MCF 10A (cell line): ENCODE data around the gene PAK6. TPM values are rescaled to one million over a fixed set of nuclear protein-coding genes. Genes with fewer than 3 reads are reported as not detected.

Experiments
- BruUV-seq: library from RNA; stranded (reverse); fragments of 400-500 nt; replicated peaks from 2 replicates; lab custom pipeline; 2021; lab: Mats Ljungman, UMichigan
- CTCF ChIA-PET: fragments of 300-600 bp; sonication (Branson Sonifier 250); formaldehyde crosslinking; extraction: SDS; loops from one replicate; lab custom pipeline; 2021; ENCODE audit warnings: antibody characterized with exemption, inconsistent platforms; lab: Yijun Ruan, JAX
- POLR2A ChIA-PET: fragments of 300-600, 350-650 bp; sonication (Branson Sonifier 250); formaldehyde crosslinking; extraction: SDS; loops from one replicate; lab custom pipeline; 2020; ENCODE audit warnings: antibody characterized with exemption, inconsistent platforms; lab: Yijun Ruan, JAX
- DNase-seq: peaks from one replicate; pipeline ENCODE4 v3.0.0-alpha.2; 2018; ENCODE audit not compliant: unreplicated experiment
- H3K27ac Mint-ChIP-seq: one replicate; pipeline ENCODE4 v1.8.0; 2022; ENCODE audit warnings: mild to moderate bottlenecking, low read depth, mixed read lengths; ENCODE audit not compliant: unreplicated experiment
- H3K27me3 Mint-ChIP-seq: one replicate; pipeline ENCODE4 v1.8.0; 2022; ENCODE audit warnings: mixed read lengths; ENCODE audit not compliant: insufficient read depth, unreplicated experiment
- H3K36me3 Mint-ChIP-seq: one replicate; pipeline ENCODE4 v1.8.0; 2022; ENCODE audit warnings: mild to moderate bottlenecking, moderate library complexity, mixed read lengths; ENCODE audit not compliant: insufficient read depth, unreplicated experiment
- H3K4me1 Mint-ChIP-seq: one replicate; pipeline ENCODE4 v1.8.0; 2022; ENCODE audit warnings: mixed read lengths; ENCODE audit not compliant: insufficient read depth, unreplicated experiment
- H3K4me3 Mint-ChIP-seq: one replicate; pipeline ENCODE4 v1.8.0; 2022; ENCODE audit warnings: mild to moderate bottlenecking, moderate library complexity, mixed read lengths; ENCODE audit not compliant: unreplicated experiment
- H3K9me3 Mint-ChIP-seq: one replicate; pipeline ENCODE4 v1.8.0; 2022; ENCODE audit warnings: mixed read lengths; ENCODE audit not compliant: unreplicated experiment
- intact Hi-C: fragments of 100-400 bp; cut with micrococcal nuclease; formaldehyde crosslinking; loops from 2 replicates; pipeline ENCODE4 v1.14.1; 2022
- total RNA-seq: library from RNA; stranded (reverse); gene quantifications from 2 replicates; pipeline ENCODE4 v1.2.3, GENCODE V29; 2022
- TF ChIP-seq, protein P1 (sequence below): fragments of 200-600 bp; IDR thresholded peaks from one replicate; pipeline ENCODE4 v1.8.0; 2022; ENCODE audit warnings: antibody characterized with exemption, mild to moderate bottlenecking; ENCODE audit not compliant: unreplicated experiment

PAK6 gene
- total RNA-seq, 1 experiment from 2014 or later: 9.3 TPM

DNA sequence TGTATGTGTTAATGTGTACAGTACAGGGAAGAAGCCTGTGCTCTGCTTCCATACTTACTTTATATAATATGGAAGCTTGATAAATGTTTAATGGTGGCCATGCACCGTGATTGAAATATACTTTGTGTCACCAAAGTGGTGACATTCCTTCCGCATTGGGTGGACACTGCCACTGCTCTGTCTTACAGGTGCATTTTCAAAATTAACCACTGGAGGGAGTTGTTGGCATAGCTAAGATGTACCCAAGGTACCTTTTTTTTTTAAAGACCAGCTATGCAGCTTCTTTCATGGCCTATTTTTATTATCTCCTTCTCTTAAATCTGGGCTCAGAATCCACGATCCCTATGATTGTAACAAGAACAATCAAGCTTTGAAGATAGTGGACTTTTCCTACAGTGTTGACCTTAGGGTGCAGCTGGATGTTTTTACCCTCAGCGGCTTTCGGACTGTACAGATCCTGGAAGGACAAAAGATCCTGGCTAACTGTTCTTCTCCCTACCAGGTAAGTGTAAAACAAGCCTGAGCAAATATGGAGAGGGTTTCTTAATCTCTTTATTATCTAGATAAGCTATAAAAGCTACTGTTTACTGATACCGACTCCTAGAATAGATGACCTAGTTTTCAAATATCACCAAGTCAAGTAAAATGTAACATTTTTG lies 21.6 kb upstream of the PAK6 start:
- H3K4me3 Mint-ChIP-seq: no peak overlapping the region
- H3K36me3 Mint-ChIP-seq: peaks cover 26% of the 10 kb centered on the region
- ChIA-PET POLR2A (interaction anchor here (0.5 to 2.9 kb wide), 8 partner anchors 17 to 150 kb away, joined by 3 to 21 read pairs (median 6); partner anchors contain the start of gene PAK6), CTCF (interaction anchor here (0.6 to 21.1 kb wide), 56 partner anchors 8 to 431 kb away, joined by 3 to 657 read pairs (median 6); partner anchors contain the start of genes BUB1B, CCDC9B, PAK6 and SRP14)
- H3K27ac Mint-ChIP-seq: no peak overlapping the region
- intact Hi-C loops: loop anchor here (1.0 kb wide), 2 partner anchors 57 to 172 kb away; no protein-coding TSS in a partner anchor
- TF ChIP-seq, protein P1, sequence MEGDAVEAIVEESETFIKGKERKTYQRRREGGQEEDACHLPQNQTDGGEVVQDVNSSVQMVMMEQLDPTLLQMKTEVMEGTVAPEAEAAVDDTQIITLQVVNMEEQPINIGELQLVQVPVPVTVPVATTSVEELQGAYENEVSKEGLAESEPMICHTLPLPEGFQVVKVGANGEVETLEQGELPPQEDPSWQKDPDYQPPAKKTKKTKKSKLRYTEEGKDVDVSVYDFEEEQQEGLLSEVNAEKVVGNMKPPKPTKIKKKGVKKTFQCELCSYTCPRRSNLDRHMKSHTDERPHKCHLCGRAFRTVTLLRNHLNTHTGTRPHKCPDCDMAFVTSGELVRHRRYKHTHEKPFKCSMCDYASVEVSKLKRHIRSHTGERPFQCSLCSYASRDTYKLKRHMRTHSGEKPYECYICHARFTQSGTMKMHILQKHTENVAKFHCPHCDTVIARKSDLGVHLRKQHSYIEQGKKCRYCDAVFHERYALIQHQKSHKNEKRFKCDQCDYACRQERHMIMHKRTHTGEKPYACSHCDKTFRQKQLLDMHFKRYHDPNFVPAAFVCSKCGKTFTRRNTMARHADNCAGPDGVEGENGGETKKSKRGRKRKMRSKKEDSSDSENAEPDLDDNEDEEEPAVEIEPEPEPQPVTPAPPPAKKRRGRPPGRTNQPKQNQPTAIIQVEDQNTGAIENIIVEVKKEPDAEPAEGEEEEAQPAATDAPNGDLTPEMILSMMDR: peak; percentile 91
- H3K27me3 Mint-ChIP-seq: no peaks in the 10 kb centered on the region
- peaks cover 6% of the 10 kb centered on the region for H3K4me1 Mint-ChIP-seq
- BruUV-seq: no TSS peak
- DNase-seq: peak; percentile 70
- H3K9me3 Mint-ChIP-seq: no peaks in the 10 kb centered on the region

DNA sequence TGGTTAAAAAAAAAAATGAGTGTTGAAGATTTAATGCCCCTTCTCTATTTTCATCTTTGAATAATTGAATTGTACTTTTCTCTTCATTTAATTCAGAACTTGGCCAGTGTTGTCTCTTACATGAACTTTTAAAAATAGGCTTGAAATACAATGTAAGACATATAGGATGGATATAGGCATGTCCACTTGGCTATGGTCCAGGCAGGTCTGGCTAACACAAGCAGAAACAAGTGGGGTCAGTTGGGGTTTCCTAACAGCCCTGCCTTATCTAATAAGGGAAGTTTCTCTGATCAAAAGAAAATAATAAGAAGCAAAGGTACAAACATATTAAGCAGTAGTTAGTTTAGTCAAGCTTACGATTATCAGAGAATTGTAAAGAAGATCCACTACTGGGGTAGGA lies 19.1 kb upstream of the PAK6 start:
- H3K9me3 Mint-ChIP-seq: no peaks in the 10 kb centered on the region
- CTCF ChIA-PET: interaction anchor here (1.0 to 21.1 kb wide), 8 partner anchors 9 to 180 kb away, joined by 3 to 657 read pairs (median 5); partner anchors contain the start of gene SRP14
- BruUV-seq: no TSS peak
- H3K4me1 Mint-ChIP-seq: peaks cover 6% of the 10 kb centered on the region
- POLR2A ChIA-PET: interaction anchor here (1.0 to 1.4 kb wide), 2 partner anchors 53 to 55 kb away, joined by 4 to 5 read pairs; no protein-coding TSS in a partner anchor
- TF ChIP-seq, protein P1: no peak
- no peak overlapping the region for H3K4me3 Mint-ChIP-seq
- H3K27me3 Mint-ChIP-seq: no peaks in the 10 kb centered on the region
- peaks cover 25% of the 10 kb centered on the region for H3K36me3 Mint-ChIP-seq
- DNase-seq: no peak
- no peak overlapping the region for H3K27ac Mint-ChIP-seq
- intact Hi-C loops: no loop called here

DNA sequence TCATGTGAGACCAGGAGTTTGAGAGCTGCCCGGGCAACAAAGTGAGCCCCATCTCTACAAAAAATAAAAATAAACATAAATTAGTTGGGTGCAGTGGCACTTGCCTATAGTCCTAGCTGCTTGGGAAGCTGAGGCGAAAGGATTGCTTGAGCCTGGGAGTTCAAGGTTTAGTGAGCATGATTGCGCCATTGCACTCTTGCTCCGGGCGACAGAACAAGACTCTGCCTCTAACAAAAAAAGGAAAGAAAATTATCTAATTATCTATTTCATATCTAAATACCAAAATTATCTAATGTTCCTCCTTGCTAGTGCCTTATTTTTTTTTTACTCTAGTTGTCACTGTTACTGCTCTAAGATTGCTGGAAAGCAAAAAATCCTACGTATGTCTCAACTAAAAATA lies 16.7 kb upstream of the PAK6 start:
- ChIA-PET CTCF (interaction anchor here (0.6 to 21.1 kb wide), 6 partner anchors 9 to 487 kb away, joined by 3 to 657 read pairs (median 4); no protein-coding TSS in a partner anchor), POLR2A (interaction anchor here (0.6 to 1.6 kb wide), 4 partner anchors 9 to 46 kb away, joined by 3 to 4 read pairs (median 3); no protein-coding TSS in a partner anchor)
- no peak overlapping the region for H3K27ac Mint-ChIP-seq
- TF ChIP-seq, protein P1: no peak
- no peak overlapping the region for H3K4me3 Mint-ChIP-seq
- intact Hi-C loops: no loop called here
- H3K27me3 Mint-ChIP-seq: no peaks in the 10 kb centered on the region
- H3K4me1 Mint-ChIP-seq: peaks cover 6% of the 10 kb centered on the region
- no peak for DNase-seq
- H3K9me3 Mint-ChIP-seq: no peaks in the 10 kb centered on the region
- BruUV-seq: no TSS peak
- peaks cover 14% of the 10 kb centered on the region for H3K36me3 Mint-ChIP-seq

DNA sequence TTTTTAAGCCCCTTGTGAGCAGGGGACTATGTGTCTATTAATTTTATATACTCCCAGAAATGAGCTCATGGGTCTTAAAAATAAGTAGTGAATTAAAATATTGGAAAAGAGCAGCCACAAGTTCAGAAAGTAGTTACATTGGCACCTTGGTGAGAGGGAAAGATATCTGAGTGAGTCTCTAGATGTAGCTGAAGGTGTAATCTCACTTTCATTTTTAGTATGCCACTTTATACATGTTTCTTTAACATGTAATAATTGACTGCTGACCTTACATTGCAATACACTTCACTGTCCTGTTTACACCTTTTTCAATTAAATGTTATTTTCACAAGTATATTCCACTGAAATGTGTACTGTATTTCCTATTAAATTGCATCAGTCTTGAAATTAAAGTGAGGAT lies 12.1 kb upstream of the PAK6 start:
- BruUV-seq: no TSS peak
- Mint-ChIP-seq H3K27me3 (no peaks in the 10 kb centered on the region), H3K4me3 (no peak overlapping the region), H3K36me3 (peaks cover 8% of the 10 kb centered on the region), H3K27ac (no peak overlapping the region), H3K9me3 (no peaks in the 10 kb centered on the region), H3K4me1 (peaks cover 2% of the 10 kb centered on the region)
- intact Hi-C loops: no loop called here
- CTCF ChIA-PET: interaction anchor here (0.6 to 7.2 kb wide), 5 partner anchors 8 to 633 kb away, joined by 3 to 75 read pairs (median 8); no protein-coding TSS in a partner anchor
- no peak for DNase-seq
- POLR2A ChIA-PET: no interaction called here
- TF ChIP-seq, protein P1: no peak
